ENCODE data around the gene GOLGA6C. TPM values are rescaled to one million over a fixed set of nuclear protein-coding genes. Genes with fewer than 3 reads are reported as not detected.

GOLGA6C gene
- total RNA-seq, 1 experiment from 2014 or later = not detected

- Histone ChIP-seq H4K91ac (ENCODE audit: insufficient read length, low read depth, low read length) (no peak overlapping the region), H2BK5ac (ENCODE audit: insufficient read length, low read length) (no peak overlapping the region), H3K9ac (ENCODE audit: extremely low read depth, insufficient read length, low read length) (no peak overlapping the region), H3K4me2 (ENCODE audit: insufficient read depth, insufficient read length, low read length) (no peak overlapping the region), H3K27ac (ENCODE audit: insufficient read length, low read depth, low read length) (no peak overlapping the region), H3K4me1 (ENCODE audit: insufficient read depth, low read length) (no peaks in the 10 kb centered on the region; the same call in 1 of the 2 replicates), H4K20me1 (ENCODE audit: control insufficient read depth, insufficient read depth, insufficient read length) (no peaks in the 10 kb centered on the region), H2BK120ac (ENCODE audit: low read depth, low read length, poor library complexity, severe bottlenecking) (no peak overlapping the region), H2BK20ac (ENCODE audit: low read depth, low read length, poor library complexity, severe bottlenecking) (no peak overlapping the region), H3K18ac (ENCODE audit: insufficient read length, low read depth, low read length) (no peak overlapping the region), H3K79me1 (ENCODE audit: insufficient read depth, low read depth, low read length, poor library complexity, severe bottlenecking) (no peaks in the 10 kb centered on the region), H3K4ac (ENCODE audit: low read depth, low read length) (no peak overlapping the region), H3K56ac (ENCODE audit: insufficient read length, low read depth, low read length) (no peak overlapping the region), H2AFZ (ENCODE audit: low read length) (no peak overlapping the region), H3K79me2 (ENCODE audit: insufficient read depth, low read length) (no peaks in the 10 kb centered on the region), H2BK15ac (ENCODE audit: low read depth, low read length) (no peak overlapping the region), H4K8ac (replicated peaks; ENCODE audit: insufficient read length, low read depth, low read length) (no peak overlapping the region), H3K23ac (ENCODE audit: insufficient read length, low read depth, low read length) (no peak overlapping the region), H2AK5ac (ENCODE audit: insufficient read length, low read length) (no peak overlapping the region), H3K14ac (ENCODE audit: insufficient read depth, low read length) (no peak overlapping the region; the same call in 1 of the 2 replicates), H4K5ac (ENCODE audit: insufficient read length, low read depth, low read length) (no peak overlapping the region), H3K9me3 (ENCODE audit: control insufficient read depth, low read depth, low read length) (no peaks in the 10 kb centered on the region), H3K27me3 (ENCODE audit: insufficient read depth, low read length) (no peaks in the 10 kb centered on the region), H3T11ph (ENCODE audit: low read length) (no peak overlapping the region), H2BK12ac (ENCODE audit: insufficient read length, low read depth, low read length) (no peak overlapping the region), H3K23me2 (ENCODE audit: insufficient read length, low read depth, low read length, poor library complexity, severe bottlenecking) (no peaks in the 10 kb centered on the region)
- H3K27ac Mint-ChIP-seq = no peak overlapping the region; a peak in 1 of 7 replicates
- no peak overlapping the region for H3K4me3 Mint-ChIP-seq
- no peak for DNase-seq
- H3K27me3 Mint-ChIP-seq (ENCODE audit: low read depth) = peaks cover 38% of the 10 kb centered on the region
- no CpG with 5 or more reads among the region's 17 CpGs for WGBS (ENCODE audit: extremely low coverage, insufficient read length, low lambda C conversion rate)
- peaks cover 0 to 2% (median 0%) of the 10 kb centered on the region in 3 experiments; a peak in 2 of 7 replicates for H3K36me3 Mint-ChIP-seq (ENCODE audit: insufficient read depth in 1 of 3, low read depth in 3 of 3)
- no peak for TF ChIP-seq CTCF (conservative IDR thresholded peaks at IDR 0.05)
- H3K9me3 Mint-ChIP-seq = no peaks in the 10 kb centered on the region
- peaks cover 9 to 18% of the 10 kb centered on the region in 2 experiments for H3K4me1 Mint-ChIP-seq
Observed at GRCh38 chr15:75232826-75233503, 25.2 kb upstream of the GOLGA6C start.

Data from H9 (cell line).